Ecto neural progenitor cell (in vitro differentiated cells): ENCODE data around the gene MBD4.
"Not testable (repeated sequence)": the region's sequence is repeated elsewhere in the genome, so short reads cannot be mapped to it uniquely, and the experiment has no call there.

ENCODE experiments used
- DNase-seq: peaks from one replicate; pipeline ENCODE4 v3.0.0-alpha.2; 2018; ENCODE audit warnings: low spot score

Gene MBD4

DNA sequence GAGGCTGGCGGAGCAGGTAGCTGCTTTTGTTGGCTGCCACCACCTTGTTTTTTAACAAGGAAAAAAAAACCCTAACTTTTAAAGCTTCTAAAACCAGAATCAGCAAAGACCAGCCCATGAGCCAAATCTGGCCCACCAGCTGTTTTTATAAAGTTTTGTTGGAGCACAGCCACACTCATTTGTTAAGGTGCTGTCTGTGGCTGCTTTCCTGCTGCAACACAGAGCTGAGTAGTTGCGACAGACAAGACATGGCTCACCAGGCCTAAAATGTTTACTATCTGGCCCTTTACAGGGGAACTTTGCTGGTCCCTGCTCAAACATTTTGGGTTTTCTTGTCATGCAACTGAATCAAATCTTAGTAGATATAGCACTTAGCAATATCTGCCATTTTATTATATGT, 30.2 kb downstream of the MBD4 start:
- DNase-seq = no peak

- DNase-seq = no peak
Observed at GRCh38 chr3:129404610-129405009, 35.1 kb downstream of the MBD4 start.

DNA sequence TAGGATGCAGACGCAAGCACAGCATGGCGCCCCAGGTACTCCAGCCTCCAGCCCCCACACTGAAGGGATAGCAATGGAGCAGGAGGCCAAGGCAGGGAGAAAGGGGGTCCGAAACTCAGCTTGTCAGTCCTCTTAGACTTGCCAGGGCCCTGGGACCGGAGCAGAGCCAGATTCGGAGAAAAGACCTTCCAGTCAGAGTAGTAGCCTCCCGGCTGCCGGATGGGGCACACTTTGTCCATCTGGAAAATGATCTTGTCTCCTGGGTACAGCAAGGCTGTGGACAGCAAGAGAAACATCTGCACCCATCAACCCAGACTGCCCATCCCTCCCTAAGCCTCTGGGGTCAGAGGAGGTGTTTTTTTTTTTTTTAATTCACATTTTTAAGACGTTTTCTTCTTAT, 35.6 kb downstream of the MBD4 start:
- no peak for DNase-seq

DNA sequence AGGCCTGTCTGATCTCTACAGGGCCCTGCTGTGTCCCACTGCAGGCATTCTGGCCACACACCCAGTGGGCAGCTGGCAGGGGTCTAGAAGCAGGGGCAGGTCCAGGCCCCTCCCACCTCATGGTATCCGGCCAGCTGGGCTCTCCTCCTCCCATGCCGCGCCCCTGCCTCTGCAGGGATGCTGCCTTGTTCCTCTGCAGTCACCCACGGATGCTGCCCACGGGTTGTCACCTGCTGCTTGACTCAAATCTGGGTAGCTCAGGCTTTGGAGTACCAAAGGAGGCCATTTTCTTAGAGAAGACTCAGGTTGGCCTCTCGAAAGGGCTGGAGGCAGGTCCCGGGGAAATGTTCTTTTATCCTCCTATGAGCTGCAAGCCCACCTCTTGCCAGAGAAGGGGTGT, 36.3 kb downstream of the MBD4 start:
- no peak for DNase-seq

DNA sequence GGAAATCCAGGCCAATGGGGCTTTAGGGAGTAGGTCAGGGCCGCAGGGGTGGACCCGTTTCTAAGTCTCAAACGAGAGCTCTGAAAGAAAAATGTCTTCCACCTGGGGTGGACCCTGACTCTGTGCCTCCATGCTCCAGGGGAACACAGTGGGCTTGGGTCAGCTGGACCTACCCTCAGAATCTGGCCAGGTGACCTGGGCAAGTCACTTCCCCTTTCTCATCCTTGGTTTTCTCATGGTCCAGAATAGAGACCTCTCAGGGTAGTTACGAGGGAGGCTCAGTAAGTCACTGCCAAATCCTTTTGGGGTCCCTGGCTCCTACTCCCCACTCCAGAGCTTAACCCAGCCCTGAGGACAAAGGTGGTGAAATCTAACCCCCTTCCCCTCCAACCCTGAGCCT, 37.1 kb downstream of the MBD4 start:
- no peak for DNase-seq

DNA sequence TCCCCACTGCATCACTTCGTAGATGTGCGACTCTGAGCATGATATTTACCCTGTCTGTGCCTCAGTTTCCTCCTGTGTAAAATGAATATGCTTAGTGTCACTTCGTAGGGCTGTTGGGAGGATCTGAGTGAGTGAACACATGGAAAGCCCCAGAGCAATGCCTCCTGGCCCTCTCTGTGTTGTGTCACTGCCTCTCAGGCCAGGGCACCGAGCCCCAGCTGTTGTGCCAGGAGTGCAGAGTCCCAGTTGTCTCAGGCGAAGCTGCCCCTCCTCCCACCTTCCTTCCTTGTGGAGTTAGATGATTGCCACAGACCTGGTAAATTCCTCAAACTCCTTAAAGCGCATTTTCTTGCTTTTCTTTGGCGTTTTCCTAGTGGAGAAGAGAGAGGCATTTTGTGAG, 37.5 kb downstream of the MBD4 start:
- DNase-seq = no peak

DNA sequence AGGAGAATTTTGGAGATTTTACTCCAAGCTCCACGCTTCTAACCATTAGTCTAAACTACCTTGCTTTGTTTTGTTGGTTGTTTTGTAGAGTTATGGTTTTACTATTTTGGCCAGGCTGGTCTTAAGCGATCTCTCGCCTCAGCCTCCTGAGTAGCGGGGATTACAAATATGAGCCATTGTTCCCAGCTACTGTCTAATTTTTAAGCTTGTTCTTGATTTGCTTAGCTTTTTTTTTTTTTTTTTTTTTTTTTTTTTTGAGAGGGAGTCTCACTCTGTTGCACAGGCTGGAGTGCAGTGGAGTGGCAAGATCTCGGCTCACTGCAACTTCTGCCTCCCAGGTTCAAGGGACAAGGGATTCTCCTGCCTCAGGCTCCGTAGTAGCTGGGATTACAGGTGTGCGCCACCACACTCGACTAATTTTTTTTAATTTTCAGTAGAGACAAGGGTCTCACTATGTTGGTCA, 39.8 kb downstream of the MBD4 start:
- DNase-seq = no peak

- DNase-seq = peak; percentile 80
Observed at GRCh38 chr3:129399145-129399894, 40.4 kb downstream of the MBD4 start.

GRCh38 chr3:129398803-129399144, 41.0 kb downstream of the MBD4 start:
- DNase-seq = peak; percentile 52

DNA sequence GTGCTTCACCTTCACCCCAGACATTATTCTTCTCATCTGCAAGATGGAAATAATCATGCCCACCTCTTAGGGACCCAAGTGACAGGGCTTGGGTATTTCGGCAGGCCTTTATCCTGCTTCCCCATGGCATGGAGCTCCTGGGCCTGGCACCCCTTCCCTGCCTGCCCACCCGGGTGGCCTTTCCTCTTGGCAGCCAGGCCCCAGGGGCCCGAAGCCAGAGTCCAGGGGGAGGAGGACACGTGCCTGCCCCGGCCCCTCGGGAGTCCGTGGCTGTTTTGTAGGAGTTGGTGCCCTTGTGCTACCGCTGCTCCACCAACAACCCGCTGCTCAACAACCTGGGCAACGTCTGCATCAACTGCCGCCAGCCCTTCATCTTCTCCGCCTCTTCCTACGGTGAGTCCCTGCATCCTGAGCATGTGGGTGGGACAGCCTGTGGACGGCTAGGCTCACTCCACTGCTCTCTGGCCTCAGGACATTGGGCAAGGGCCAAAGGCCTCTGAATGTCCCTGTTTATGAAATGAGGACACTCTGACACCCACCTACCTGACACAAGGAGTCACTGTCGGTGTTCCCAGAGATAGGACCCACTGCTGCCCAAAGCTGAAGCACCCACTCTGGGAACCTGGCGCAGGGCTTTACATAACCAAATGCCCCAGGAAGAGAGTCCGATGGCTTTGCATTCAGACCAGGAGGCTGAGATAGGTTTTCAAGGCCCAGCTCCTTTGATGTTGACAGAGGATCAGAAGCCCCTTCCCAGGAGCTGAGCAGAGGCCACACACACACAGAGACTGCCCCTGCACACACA, 45.8 kb downstream of the MBD4 start:
- DNase-seq = not testable (repeated sequence)

DNA sequence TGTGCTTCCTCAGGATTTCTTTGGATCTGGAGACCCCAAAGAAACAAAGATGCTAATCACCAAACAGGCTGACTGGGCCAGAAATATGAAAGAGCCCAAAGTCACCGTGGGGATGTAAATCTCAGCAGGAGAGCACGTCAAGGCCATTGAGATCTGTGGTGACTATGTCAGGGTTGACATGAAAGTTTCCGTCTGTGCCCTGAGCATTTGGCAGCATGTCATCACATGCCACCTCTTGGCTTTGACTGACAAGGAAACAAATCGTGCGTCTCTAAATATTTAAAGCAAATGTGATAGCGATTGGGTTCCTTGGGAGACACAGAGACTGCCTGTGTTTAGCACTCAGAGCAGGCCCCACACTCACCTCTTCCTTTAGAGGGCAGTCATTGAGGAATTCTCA, 46.5 kb downstream of the MBD4 start:
- DNase-seq = no peak

DNA sequence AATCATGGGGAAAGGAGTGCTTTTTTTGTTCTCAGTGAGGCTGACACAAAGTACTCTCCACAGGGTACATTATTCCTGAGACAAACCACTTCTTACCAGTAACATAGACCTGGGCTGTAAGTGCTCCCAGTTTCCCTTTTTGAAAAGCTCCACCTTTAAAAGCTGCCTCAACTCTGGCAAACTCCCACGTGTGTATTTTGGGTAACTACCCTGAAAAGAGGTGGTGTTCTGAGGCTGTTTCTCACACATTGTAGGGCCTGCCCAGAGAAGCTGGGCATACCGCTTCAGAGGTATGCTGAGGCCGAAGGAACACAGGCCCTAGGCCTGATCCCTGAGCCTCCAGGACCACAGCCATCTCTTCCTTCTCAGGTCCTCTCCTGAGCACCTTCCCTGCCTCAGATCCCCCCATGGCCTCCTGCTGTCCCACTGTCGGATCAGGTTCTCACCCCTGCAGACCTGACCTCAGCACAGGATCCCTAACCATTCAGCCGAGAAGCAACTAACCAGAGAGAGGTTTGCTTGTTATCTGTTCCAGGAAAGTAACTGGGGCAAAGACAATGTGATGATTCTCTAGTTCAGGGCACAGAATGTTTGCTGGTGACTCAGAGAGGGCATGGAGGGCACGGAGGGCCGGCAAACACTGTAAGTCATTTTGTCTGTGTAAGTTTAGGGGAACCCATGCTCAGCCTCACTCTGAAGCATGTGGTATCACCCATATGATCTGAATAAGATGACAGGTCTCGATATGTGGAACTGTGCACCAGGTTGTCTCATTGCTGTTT, 47.5 kb downstream of the MBD4 start:
- not testable (repeated sequence) for DNase-seq

DNA sequence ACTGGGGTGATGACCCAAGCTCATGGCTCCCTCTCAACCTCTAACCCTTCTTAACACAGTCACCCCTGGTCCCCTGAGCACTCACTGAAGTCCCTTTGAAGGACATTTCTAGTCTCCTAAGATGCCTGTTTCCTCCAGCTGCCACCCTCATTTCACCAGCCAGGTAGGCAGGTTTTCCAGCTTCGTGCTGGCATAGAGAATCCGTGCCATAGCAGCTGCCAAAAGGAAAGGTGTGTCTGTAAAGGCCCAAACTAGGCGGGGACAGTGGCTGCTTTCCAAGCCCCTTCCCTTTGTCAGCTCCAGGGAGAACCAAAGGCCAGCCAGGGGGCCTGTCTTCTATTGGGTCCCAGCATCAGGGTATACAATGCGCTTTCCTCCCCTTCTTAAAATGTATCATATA, 48.2 kb downstream of the MBD4 start:
- DNase-seq = not testable (repeated sequence)

DNA sequence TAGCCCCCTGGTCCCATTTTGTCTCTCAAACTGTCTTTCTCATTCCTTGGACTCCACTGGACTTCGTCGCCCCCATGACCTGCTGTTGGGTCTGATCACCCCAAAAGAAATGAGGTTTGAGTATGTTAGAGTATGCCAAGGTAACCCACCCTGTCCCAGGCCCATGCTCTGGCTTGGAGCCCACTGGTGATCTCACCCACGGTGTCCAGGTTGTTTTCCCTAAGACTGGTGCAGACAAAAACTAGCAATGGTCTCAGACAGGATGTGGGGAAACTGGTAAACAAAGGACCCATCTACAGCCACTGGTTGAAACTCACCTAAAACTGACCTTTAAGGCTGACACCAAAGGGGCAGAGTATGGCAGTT, 50.2 kb downstream of the MBD4 start:
- no peak for DNase-seq

DNA sequence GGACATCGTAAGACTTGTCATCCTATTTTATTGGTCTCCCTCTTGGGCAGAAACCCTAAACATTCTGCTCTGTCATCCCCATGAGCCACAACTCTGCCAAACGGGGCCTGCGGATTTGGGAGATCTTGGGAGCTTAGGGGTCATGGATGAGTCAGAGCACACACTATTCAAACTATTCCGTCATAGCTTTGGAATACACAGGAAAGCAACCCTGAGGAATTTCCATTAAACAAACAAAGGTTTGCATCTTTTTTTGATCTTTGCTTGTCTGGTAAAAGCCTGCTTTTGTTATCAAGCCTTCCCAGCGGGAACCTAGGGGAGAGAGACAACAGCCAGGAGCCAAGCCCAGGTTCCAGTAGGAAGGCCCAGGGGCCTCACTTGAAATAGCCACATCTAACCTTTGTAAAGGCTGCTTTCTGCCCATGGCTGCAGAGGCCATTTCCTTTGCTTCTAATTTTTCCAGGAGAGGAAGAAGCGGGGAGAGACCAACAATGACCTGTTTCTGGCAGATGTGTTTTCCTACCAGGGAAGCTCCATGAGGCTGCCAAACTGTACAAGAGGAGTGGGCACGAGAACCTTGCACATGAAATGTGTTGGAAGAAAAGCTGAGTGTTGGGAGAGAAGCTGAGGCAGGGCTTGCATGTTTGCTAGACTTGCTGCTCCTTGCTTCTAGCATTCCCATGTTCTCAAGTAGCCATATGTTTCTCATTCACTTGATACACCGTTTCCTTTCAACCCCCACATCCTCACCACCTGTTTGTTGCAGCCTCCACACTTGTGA, 50.8 kb downstream of the MBD4 start:
- DNase-seq = not testable (repeated sequence)

DNA sequence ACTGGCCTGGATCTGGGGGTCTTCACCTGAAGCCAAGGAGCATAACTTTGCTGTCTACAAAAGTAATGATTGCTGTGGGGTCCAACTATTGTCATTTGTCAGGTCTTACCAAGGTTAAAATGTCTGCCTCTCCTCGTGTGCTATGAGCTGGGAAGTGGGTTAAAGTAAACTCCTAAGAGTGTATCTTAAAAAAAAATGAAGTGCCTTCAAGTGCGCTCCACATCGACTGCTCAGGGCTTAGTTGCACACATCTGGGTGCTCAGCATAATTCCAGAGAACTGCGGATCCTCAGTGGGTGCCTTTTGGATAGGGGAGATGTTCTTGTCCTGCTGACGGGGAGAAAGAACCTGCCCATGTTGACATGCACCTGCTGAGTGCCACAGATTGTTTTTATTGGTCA, 52.3 kb downstream of the MBD4 start:
- DNase-seq = no peak

- no peak for DNase-seq
Observed at GRCh38 chr3:129386984-129387383, 52.8 kb downstream of the MBD4 start.

DNA sequence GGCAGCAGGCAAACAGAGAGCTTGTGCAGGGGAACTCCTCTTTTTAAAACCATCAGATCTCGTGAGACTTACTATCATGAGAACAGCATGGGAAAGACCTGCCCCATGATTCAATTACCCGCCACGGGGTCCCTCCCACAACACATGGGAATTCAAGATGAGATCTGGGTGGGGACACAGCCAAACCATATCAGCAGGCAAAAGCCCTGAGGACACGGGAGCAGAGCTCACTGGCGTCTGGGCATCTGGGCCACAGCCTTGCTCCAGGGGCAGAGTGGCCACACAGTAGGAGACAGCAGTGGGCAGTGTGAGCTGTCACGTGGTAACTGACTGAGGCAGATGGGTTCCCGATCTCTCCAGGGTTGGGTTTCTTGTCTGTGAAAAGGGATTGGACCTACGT, 54.2 kb downstream of the MBD4 start:
- not testable (repeated sequence) for DNase-seq

DNA sequence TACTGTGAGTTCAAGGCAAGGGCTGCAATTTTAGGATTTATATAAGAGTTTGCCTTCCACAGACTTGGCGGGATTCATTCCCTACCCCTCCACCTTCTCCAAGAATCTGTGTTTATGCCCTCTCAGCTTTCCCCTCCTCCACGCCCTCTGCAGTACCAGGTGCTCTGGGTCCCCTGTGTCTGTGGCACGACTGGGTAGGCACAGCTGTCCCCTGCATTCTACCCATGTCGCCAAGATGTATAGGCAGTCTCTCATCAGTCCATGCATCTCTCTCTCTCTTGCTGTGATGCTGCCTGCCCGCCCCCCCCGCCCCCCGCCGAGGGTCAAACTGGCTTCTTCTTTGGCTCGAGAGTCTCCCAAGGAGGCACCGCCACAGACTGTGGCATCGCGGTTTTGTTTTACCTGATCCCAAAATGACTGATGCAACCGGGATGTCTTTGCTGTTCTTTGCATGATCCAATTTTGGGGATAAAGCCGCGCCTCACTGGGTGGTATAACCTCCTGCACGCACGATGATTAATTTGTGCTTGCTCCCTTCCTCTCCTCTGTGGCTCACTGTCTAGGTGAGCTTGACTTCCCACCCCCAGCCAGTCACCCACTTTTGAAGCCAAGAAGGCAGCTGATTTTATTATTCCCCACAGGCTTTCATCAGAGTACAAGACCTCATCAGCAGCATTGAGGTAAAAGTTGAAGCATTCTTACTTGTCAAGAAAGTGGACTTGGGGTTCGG, 55.0 kb downstream of the MBD4 start:
- no peak for DNase-seq

DNA sequence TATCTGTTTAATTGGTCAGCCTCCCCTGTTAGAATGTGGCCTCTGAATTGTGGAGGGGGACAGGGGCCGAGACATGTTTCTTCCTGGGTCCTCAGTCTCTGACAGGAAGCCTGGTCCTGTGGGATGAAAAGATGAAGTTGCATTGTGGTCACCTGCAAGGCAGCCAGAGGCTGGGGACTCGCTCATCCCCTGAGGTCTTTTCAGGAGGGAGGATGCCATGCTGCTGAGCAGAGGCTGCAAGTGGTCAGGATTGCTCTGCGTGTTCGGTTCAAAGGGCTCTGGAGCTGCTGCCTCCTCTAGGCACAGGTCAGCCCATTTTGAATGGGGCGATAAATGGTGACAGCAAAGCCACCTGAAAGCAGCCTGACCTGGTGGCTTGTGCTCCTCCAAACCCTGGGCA, 55.6 kb downstream of the MBD4 start:
- not testable (repeated sequence) for DNase-seq

DNA sequence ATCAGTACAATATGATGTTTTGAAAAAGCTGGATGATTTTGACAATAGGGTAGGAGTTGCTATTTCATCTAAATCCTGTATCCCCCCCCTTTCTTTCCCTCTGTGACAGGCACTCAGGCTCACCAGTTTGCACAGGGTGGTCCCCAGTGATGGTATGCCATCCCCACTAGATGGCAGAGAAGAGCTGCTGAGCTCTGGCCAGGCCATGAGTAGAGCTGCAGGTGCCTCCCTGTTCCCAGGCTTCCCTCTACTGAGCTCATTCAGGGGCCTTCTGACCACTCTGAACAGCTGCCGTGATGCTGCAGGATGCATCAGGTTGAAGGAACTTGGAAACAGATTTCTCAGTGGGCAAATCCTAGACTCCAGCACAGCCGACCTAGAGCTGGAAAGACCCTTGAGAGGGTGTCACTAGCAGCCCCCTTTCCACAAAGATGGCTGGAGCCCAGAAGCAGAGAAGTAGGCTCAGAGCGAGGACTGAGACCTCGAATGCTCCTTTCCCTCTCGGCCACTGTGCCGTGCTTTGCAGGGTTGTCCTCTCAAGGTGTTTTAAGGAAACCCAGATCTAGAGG, 56.4 kb downstream of the MBD4 start:
- DNase-seq = peak; percentile 76
